ENCODE results near the gene ARTN.

ARTN gene

GRCh38 chr1:43933386-43934100 is at the start of gene ARTN:
TSS of gene ARTN (plus strand) at chr1:43933801. CDS start at chr1:43935657, 1,856 bp downstream.
- peak within 1 kb of the TSS; percentile 46 for H3K4me3 ChIP-seq (ENCODE audit: severe bottlenecking)
- peak; percentile 21 for ATAC-seq (ENCODE audit: low read depth)
- no peak for DNase-seq (ENCODE audit: low spot score)
- peak within 1 kb of the TSS; percentile 82 for H3K27ac ChIP-seq (ENCODE audit: poor library complexity, severe bottlenecking)
- no peaks in the 10 kb centered on the region for H3K27me3 ChIP-seq (ENCODE audit: insufficient read depth, poor library complexity, severe bottlenecking)
- peaks cover 53% of the 10 kb centered on the region for H3K4me1 ChIP-seq (ENCODE audit: insufficient read depth, poor library complexity, severe bottlenecking)
- TF ChIP-seq CTCF (IDR thresholded peaks at IDR 0.05; ENCODE audit: poor library complexity, severe bottlenecking), result no peak
- H3K36me3 ChIP-seq (ENCODE audit: low read depth), result peaks cover 16% of the 10 kb centered on the region
- H3K9me3 ChIP-seq (ENCODE audit: severe bottlenecking), result no peaks in the 10 kb centered on the region

GRCh38 chr1:43885279-43885801 is 48.3 kb upstream of the ARTN start:
- Histone ChIP-seq H3K4me3 (ENCODE audit: severe bottlenecking) (no peak overlapping the region), H3K4me1 (ENCODE audit: insufficient read depth, poor library complexity, severe bottlenecking) (peaks cover 28% of the 10 kb centered on the region)
- ATAC-seq (ENCODE audit: low read depth), result peak; percentile 92

GRCh38 chr1:43887748-43888147 is 45.9 kb upstream of the ARTN start:
- Histone ChIP-seq H3K27ac (ENCODE audit: poor library complexity, severe bottlenecking) (peak overlapping the region; percentile 87), H3K4me1 (ENCODE audit: insufficient read depth, poor library complexity, severe bottlenecking) (peaks cover 28% of the 10 kb centered on the region), H3K9me3 (ENCODE audit: severe bottlenecking) (no peaks in the 10 kb centered on the region), H3K4me3 (ENCODE audit: severe bottlenecking) (no peak overlapping the region), H3K27me3 (ENCODE audit: insufficient read depth, poor library complexity, severe bottlenecking) (no peaks in the 10 kb centered on the region), H3K36me3 (ENCODE audit: low read depth) (no peaks in the 10 kb centered on the region)
- DNase-seq (ENCODE audit: low spot score), result no peak
- ATAC-seq (ENCODE audit: low read depth), result no peak
- no peak for TF ChIP-seq CTCF (IDR thresholded peaks at IDR 0.05; ENCODE audit: poor library complexity, severe bottlenecking)

More at GRCh38 chr1:43885279-43885801, 48.3 kb upstream of the ARTN start:
- DNase-seq (ENCODE audit: low spot score), result peak; percentile 86
- no peak for TF ChIP-seq CTCF (IDR thresholded peaks at IDR 0.05; ENCODE audit: poor library complexity, severe bottlenecking)
- Histone ChIP-seq H3K27me3 (ENCODE audit: insufficient read depth, poor library complexity, severe bottlenecking) (no peaks in the 10 kb centered on the region), H3K9me3 (ENCODE audit: severe bottlenecking) (no peaks in the 10 kb centered on the region), H3K27ac (ENCODE audit: poor library complexity, severe bottlenecking) (peak overlapping the region; percentile 87), H3K36me3 (ENCODE audit: low read depth) (no peaks in the 10 kb centered on the region)

DNA sequence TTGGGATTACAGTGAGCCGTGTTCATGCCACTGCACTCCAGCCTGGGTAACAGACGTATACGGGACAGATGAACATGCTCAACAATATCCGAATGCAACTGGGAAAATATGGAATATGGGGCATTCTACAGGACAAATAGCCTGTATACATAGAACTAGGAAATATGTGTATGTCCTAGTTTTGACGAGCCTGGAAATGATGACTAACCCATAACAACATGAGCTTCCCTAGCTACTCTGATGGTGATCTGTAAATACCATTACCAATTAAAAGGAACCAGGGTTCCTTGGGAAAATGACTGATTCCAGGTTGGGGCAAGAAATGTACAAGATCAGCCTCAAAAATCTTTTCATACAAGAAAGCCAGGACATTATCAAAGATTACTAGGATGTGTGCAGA is 42.8 kb upstream of the ARTN start:
- H3K27me3 ChIP-seq (ENCODE audit: insufficient read depth, poor library complexity, severe bottlenecking), result no peaks in the 10 kb centered on the region

More for the DNA sequence above, 42.8 kb upstream of the ARTN start:
- H3K4me1 ChIP-seq (ENCODE audit: insufficient read depth, poor library complexity, severe bottlenecking), result peaks cover 13% of the 10 kb centered on the region
- no peak for TF ChIP-seq CTCF (IDR thresholded peaks at IDR 0.05; ENCODE audit: poor library complexity, severe bottlenecking)
- no peak overlapping the region for H3K27ac ChIP-seq (ENCODE audit: poor library complexity, severe bottlenecking)
- no peaks in the 10 kb centered on the region for H3K9me3 ChIP-seq (ENCODE audit: severe bottlenecking)
- 0 out of 3 replicates have a peak, but pooled peaks have one; percentile 44 for ATAC-seq (ENCODE audit: low read depth)
- H3K4me3 ChIP-seq (ENCODE audit: severe bottlenecking), result no peak overlapping the region
- no peak for DNase-seq (ENCODE audit: low spot score)
- H3K36me3 ChIP-seq (ENCODE audit: low read depth), result no peaks in the 10 kb centered on the region

Data from RWPE2 (cell line).